IMR-90 (cell line): ENCODE data around the gene RPS2.

ENCODE experiments used
- CEBPB ChIP-seq: IDR thresholded peaks from 2 replicates; pipeline ENCODE4 v1.6.1; 2012; ENCODE audit warnings: low read depth, low read length, improper control_type of control experiment
- CTCF ChIP-seq: conservative IDR thresholded peaks from 2 replicates; pipeline ENCODE4 v1.5.1; 2012; ENCODE audit warnings: mild to moderate bottlenecking, low read depth, low read length, improper control_type of control experiment
- NFE2L2 ChIP-seq: fragments of 150-350 bp; IDR thresholded peaks from 2 replicates; pipeline ENCODE4 v1.6.1; 2016; ENCODE audit warnings: low read depth, mild to moderate bottlenecking, low read length
- RAD21 ChIP-seq: IDR thresholded peaks from 2 replicates; pipeline ENCODE4 v1.6.1; 2012; ENCODE audit warnings: low read length, improper control_type of control experiment

GRCh38 chr16:2003827-2004641 is 39.4 kb upstream of the RPS2 start:
- peak; percentile 98 for TF ChIP-seq CTCF
- TF ChIP-seq RAD21: peak; percentile 61
- TF ChIP-seq CEBPB: no peak
- no peak for TF ChIP-seq NFE2L2
